ENCODE results near the gene ZMYND8. TPM values are rescaled to one million over a fixed set of nuclear protein-coding genes. Genes with fewer than 3 reads are reported as not detected.
"Not testable (repeated sequence)": the region's sequence is repeated elsewhere in the genome, so short reads cannot be mapped to it uniquely, and the experiment has no call there.

The ZMYND8 gene
- total RNA-seq, 2 experiments from 2014 or later = 33.0 to 34.3 TPM

DNA sequence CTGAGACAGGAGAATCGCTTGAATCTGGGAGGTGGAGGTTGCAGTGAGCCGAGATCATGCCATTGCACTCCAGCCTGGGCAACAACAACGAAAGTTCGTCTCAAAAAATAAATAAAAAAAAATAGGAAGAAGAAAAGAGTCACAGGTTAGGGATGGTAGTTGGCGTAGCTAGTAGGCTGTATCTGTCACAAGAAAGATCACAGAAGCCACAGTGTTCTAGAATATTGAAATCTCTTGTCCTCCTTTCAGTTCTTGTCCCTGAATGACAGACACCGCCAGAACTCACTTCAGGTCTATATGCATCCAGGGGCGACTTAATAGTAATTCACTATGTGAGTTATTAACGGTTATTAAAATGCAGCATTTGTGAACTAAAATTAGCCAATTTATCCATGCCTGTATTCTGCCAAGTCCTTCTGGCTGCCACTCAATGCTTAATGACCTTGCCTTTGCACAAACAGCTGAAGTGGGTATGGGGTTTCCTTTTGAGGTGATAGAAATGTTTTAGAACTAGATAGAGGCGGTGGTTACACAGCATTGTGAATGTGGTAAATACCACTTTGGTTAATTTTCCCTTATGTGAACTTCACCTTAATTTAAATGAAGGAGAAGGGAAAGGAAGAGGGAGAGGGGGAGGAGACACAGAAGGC is 41.3 kb upstream of the ZMYND8 start:
- Histone ChIP-seq H3K9me3 (ENCODE audit: control insufficient read depth in 1 of 2, insufficient read depth in 1 of 2, low read length in 2 of 2) (no peaks in the 10 kb centered on the region), H3K4me3 (ENCODE audit: low read length) (no peak overlapping the region), H3K4me1 (ENCODE audit: insufficient read depth, low read length) (no peaks in the 10 kb centered on the region), H3K27ac (ENCODE audit: low read depth in 1 of 2, low read length in 2 of 2) (no peak overlapping the region), H3K36me3 (ENCODE audit: insufficient read depth, low read length) (no peaks in the 10 kb centered on the region), H3K27me3 (ENCODE audit: control insufficient read depth in 1 of 2, insufficient read depth in 2 of 2, low read length in 2 of 2) (no peaks in the 10 kb centered on the region)
- ChIA-PET CTCF (interaction anchor here (0.7 to 1.4 kb wide), 2 partner anchors 13 to 121 kb away, joined by 3 to 5 read pairs; no protein-coding TSS in a partner anchor), POLR2A (no interaction called here)
- no peaks in the 10 kb centered on the region for H3K36me3 Mint-ChIP-seq (ENCODE audit: low read depth)
- no peaks in the 10 kb centered on the region for H3K9me3 Mint-ChIP-seq
- ATAC-seq (ENCODE audit: poor library complexity) (no peak), DNase-seq (no peak)
- no peaks in the 10 kb centered on the region for H3K27me3 Mint-ChIP-seq
- TF ChIP-seq, protein P1, sequence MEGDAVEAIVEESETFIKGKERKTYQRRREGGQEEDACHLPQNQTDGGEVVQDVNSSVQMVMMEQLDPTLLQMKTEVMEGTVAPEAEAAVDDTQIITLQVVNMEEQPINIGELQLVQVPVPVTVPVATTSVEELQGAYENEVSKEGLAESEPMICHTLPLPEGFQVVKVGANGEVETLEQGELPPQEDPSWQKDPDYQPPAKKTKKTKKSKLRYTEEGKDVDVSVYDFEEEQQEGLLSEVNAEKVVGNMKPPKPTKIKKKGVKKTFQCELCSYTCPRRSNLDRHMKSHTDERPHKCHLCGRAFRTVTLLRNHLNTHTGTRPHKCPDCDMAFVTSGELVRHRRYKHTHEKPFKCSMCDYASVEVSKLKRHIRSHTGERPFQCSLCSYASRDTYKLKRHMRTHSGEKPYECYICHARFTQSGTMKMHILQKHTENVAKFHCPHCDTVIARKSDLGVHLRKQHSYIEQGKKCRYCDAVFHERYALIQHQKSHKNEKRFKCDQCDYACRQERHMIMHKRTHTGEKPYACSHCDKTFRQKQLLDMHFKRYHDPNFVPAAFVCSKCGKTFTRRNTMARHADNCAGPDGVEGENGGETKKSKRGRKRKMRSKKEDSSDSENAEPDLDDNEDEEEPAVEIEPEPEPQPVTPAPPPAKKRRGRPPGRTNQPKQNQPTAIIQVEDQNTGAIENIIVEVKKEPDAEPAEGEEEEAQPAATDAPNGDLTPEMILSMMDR (IDR thresholded peaks at IDR 0.05) = no peak
- peaks cover 4% of the 10 kb centered on the region for H3K4me1 Mint-ChIP-seq (ENCODE audit: low read depth)
- H3K27ac Mint-ChIP-seq = no peak overlapping the region
- no peak overlapping the region for H3K4me3 Mint-ChIP-seq
- intact Hi-C loops (cut with DNase I, micrococcal nuclease) = loop anchor here in 1 of 2 experiments (5.0 kb wide), 1 partner anchor 40 kb away; no protein-coding TSS in a partner anchor

DNA sequence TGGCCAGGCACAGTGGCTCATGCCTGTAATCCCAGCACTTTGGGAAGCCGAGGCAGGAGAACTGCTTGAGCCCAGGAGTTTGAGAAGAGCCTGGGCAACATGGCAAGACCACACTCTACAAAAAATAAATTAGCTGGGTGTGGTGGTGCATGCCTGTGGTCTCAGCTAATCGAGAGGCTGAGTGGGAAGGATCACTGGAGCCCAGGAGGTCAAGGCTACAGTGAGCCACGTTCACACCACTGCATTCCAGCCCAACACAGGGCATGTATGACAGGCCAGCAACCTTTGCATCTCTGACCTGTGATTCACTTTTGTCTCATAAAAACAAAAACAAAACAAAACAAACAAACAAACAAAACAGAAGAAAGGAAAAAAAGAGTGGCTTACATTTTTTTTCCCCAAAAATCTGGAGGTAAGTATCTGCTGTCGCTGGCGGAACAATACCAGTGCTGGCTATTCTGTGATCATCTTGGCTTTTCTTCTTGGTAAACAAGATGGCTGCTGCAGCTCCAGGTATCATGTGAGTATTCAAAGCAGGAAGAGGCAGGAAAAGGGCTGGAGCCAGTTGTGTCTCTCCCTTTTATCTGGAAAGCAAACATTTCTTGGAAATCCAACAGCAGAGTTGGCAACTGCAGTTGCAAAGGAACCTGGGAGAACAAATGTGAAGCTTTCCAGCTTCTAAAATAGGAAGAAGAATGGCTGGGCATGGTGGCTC is 40.4 kb upstream of the ZMYND8 start:
- ATAC-seq (ENCODE audit: poor library complexity) (no peak), DNase-seq (no peak)
- Mint-ChIP-seq H3K9me3 (no peaks in the 10 kb centered on the region), H3K36me3 (ENCODE audit: low read depth) (no peaks in the 10 kb centered on the region), H3K4me3 (no peak overlapping the region), H3K27ac (no peak overlapping the region), H3K27me3 (no peaks in the 10 kb centered on the region), H3K4me1 (ENCODE audit: low read depth) (peaks cover 4% of the 10 kb centered on the region)
- Histone ChIP-seq H3K27ac (ENCODE audit: low read depth in 1 of 2, low read length in 2 of 2) (no peak overlapping the region), H3K27me3 (ENCODE audit: control insufficient read depth in 1 of 2, insufficient read depth in 2 of 2, low read length in 2 of 2) (no peaks in the 10 kb centered on the region), H3K9me3 (ENCODE audit: control insufficient read depth in 1 of 2, insufficient read depth in 1 of 2, low read length in 2 of 2) (no peaks in the 10 kb centered on the region), H3K4me3 (ENCODE audit: low read length) (no peak overlapping the region), H3K4me1 (ENCODE audit: insufficient read depth, low read length) (no peaks in the 10 kb centered on the region), H3K36me3 (ENCODE audit: insufficient read depth, low read length) (no peaks in the 10 kb centered on the region)
- intact Hi-C loops (cut with DNase I, micrococcal nuclease) = loop anchor here in 1 of 2 experiments (5.0 kb wide), 1 partner anchor 40 kb away; no protein-coding TSS in a partner anchor
- ChIA-PET CTCF (interaction anchor here (1.4 kb wide), 2 partner anchors 13 to 16 kb away, joined by 3 to 5 read pairs; no protein-coding TSS in a partner anchor), POLR2A (no interaction called here)
- TF ChIP-seq, protein P1 (IDR thresholded peaks at IDR 0.05) = no peak

DNA sequence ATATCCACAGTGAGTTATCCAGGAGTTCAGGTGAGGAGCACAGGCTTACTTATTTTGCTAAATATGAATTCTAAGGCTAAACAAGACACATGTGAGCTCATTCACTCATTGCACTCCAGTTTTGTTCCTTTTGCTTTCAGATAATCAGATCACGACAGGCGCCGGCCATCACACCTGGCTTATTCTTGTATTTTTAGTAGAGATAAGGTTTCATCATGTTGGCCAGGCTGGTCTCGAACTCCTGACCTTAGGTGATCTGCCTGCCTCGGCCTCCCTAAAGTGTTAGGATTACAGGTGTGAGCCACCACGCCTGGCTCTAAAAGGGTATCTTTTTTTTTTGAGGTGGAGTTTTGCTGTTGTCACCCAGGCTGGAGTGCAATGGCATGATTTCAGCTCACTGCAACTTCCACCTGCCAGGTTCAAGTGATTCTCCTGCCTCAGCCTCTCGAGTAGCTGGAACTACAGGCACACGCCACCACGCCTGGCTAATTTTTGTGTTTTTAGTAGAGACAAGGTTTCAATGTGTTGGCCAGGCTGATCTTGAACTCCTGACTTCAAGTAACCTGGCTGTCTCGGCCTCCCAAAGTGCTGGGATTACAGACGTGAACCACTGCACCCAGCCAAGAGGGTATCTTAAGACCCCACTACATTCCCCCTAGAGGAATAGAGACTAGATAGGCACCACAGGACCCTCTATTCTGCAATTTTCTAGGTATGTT is 37.5 kb upstream of the ZMYND8 start:
- CTCF ChIA-PET = interaction anchor here (1.8 kb wide), 1 partner anchor 10 kb away, joined by 5 read pairs; no protein-coding TSS in a partner anchor
- H3K27me3 Mint-ChIP-seq; H3K27me3 ChIP-seq (ENCODE audit: control insufficient read depth in 1 of 2, insufficient read depth in 2 of 2, low read length in 2 of 2); H3K4me3 ChIP-seq (ENCODE audit: low read length); H3K9me3 ChIP-seq (ENCODE audit: control insufficient read depth in 1 of 2, insufficient read depth in 1 of 2, low read length in 2 of 2); POLR2A ChIA-PET; H3K9me3 Mint-ChIP-seq; ATAC-seq (ENCODE audit: poor library complexity); H3K27ac ChIP-seq (ENCODE audit: low read depth in 1 of 2, low read length in 2 of 2); H3K36me3 Mint-ChIP-seq (ENCODE audit: low read depth); H3K4me3 Mint-ChIP-seq; DNase-seq; H3K4me1 ChIP-seq (ENCODE audit: insufficient read depth, low read length); intact Hi-C loops (cut with DNase I, micrococcal nuclease); H3K27ac Mint-ChIP-seq; H3K4me1 Mint-ChIP-seq (ENCODE audit: low read depth); H3K36me3 ChIP-seq (ENCODE audit: insufficient read depth, low read length): not testable (repeated sequence)
